Activated T-cell treated with anti-CD3 and anti-CD28 coated beads for 48 hours (primary cell): ENCODE measurements around the gene PEAK1.

Experiments used
- DNase-seq: peaks from one replicate; pipeline ENCODE4 v3.0.0-alpha.2; 2020; ENCODE audit warnings: low read depth

Gene PEAK1

GRCh38 chr15:77355321-77355720, 64.6 kb downstream of the PEAK1 start:
- no peak for DNase-seq

DNA sequence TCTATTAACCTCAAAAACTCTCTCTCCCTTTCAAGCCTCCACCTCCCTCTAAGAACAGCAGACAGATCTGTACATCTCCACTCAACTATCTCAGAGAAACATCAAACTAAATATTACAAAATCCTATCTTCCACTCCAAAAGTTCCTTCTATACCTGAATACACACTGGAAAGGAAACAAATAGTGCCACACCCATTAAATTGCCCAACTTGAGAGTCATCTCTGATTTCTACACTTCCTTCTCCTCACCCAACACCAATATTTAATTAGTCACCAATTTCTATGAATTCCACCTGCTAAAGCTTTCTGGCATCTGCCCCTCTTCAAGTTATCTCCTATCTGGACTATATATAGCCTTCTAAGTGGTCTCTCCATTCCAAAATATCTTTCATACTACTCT, 65.8 kb downstream of the PEAK1 start:
- DNase-seq, result no peak

- DNase-seq, result no peak
Measured at GRCh38 chr15:77352887-77353286, 67.0 kb downstream of the PEAK1 start.

DNA sequence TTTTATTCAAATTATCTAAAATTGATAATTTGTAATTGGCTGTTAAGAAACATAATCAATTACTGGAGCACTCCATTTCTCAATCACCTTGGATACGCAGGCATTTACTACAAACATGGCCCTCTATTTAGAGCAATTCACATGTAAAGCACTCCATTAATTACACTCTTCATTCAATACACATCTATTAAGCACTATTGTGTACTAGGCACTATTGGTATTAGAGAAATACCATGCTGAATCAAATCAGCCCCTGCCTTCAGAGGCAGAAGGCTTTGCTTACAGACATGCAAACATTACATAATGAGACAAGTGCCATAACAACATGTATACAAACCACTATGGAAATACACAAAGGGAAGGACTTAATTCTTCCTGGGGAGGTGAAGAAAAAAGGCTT, 69.1 kb downstream of the PEAK1 start:
- DNase-seq, result no peak

- DNase-seq, result no peak
Measured at GRCh38 chr15:77349666-77350065, 70.2 kb downstream of the PEAK1 start.

- DNase-seq, result no peak
Measured at GRCh38 chr15:77348511-77348910, 71.4 kb downstream of the PEAK1 start.

- DNase-seq, result no peak
Measured at GRCh38 chr15:77347197-77347596, 72.7 kb downstream of the PEAK1 start.

DNA sequence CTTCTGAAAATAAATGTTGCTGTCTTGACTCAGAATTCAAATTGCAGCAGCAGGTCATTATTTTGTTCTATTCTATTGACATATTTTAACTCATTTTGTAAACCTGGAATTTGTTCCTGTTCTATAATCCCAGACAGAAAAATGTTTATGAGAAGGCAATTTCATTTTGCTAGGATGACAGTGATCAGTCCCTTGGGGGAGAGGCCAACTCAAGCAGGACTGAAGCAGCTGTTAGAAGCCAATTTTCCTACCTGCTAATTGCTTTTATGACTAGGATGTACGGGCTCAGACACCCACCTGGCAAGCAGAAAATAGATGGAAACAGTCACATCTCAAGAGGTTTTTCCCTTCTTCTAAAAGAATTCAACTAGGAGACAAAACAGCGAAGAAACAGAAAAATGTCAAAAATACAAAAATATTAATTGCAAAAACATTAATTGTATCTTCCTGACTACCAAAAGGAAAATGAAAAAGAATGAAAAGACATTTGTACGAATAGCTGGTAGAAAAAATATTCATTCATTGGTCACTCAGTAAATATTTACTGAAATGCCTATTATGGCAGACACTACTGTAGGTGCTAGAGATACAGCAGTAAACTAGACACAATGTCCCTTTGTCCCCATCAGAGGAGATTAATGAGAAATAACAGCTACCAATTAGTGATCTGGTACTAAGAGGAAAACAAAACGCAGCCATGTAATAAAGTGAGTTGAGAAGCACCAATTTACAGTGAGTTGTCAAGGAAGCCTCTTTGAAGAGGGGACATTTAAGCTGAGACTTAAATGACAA, 73.5 kb downstream of the PEAK1 start:
- DNase-seq, result no peak

GRCh38 chr15:77342807-77343206, 77.1 kb downstream of the PEAK1 start:
- DNase-seq, result no peak

DNA sequence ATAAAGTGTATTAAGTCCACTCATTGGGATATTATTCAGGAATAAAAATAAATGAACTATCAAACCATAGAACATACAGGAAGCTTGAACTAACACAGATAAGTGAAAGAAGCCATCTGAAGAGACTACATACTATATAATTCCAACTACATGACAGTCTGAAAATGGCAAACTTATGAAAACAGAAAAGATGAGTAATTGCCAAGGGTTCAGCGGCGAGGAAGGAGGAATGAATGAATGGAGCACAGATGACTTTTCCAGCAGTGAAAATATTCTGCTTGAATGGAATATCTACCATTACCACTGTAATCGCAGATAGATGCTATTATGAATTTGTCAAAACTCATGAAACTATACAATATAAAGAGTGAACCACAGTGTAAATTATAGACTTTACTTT, 79.7 kb downstream of the PEAK1 start:
- DNase-seq, result no peak

DNA sequence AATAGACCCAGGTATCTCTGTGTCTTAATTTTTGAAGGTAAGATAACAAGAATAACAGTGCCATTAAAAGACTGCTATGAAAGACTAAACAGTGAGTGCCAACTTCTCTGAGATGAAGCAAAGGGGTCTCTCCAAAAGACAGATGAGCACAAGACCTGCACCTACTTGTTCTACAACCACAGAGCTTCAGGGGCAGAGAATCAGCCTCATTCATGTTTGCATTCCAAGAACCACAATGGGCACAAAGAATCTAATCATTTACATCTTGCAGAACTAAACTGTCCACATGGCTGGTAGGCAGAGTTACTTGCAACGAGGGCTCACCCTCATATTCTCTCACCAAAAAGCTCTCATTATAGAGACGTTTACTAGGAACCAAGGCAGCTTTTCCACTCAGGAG, 83.9 kb downstream of the PEAK1 start:
- no peak for DNase-seq

DNA sequence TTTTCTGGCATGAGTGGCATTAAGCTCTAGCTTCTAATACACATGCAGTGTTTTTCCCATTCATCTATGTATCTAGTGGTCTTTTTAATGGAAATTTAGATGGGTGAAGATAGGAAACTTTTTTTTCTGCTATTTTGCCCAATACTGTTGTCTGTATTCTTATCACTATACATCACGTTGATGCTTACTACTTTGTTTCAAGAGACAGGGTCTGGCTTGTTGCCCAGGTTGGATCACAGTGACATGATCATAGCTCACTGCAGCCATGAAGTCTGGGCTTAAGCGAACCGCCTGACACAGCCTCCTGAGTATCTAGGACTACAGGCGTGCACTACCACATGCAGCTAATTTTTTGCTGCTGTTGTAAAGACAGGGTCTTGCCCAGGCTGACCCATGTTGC, 84.6 kb downstream of the PEAK1 start:
- no peak for DNase-seq

DNA sequence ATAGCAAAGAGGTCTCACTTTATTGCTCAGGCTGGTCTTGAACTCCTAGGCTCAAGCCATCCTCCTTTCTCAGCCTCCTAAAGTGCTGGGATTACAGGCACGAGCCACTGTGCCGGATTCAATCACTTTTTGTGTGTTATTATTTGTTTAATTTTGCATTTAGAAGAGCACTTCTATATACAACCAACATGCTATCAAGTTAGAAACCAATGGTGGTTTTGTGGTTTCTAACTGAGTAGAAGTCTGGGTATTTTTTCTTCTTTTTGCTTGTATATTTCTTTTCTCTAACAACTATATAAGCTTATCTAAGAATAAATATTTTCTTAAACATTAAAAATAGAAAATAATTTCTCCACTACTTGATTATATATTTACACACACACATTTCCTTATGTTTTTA, 86.7 kb downstream of the PEAK1 start:
- no peak for DNase-seq

- no peak for DNase-seq
Measured at GRCh38 chr15:77329202-77329601, 90.7 kb downstream of the PEAK1 start.

GRCh38 chr15:77327844-77328529, 91.9 kb downstream of the PEAK1 start:
- no peak for DNase-seq

- DNase-seq, result no peak
Measured at GRCh38 chr15:77327168-77327567, 92.7 kb downstream of the PEAK1 start.

DNA sequence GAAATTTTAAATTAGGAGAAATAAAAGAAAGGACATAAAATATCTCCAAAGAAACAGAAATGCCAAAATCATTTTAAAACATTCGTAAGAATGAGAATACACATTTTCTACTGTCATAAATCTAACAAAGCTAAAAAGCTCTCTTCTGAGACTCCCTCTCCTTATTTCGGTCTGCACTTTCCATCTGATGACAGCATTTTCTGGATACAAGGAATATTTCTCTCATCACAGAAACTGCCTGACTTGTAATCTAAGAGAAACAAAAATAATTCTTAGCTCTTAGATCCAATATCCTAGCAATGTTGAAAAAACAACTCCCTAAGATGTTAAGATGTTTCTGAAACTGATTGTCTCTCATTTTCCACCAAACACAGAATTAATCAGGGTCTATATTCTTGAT, 93.5 kb downstream of the PEAK1 start:
- no peak for DNase-seq

DNA sequence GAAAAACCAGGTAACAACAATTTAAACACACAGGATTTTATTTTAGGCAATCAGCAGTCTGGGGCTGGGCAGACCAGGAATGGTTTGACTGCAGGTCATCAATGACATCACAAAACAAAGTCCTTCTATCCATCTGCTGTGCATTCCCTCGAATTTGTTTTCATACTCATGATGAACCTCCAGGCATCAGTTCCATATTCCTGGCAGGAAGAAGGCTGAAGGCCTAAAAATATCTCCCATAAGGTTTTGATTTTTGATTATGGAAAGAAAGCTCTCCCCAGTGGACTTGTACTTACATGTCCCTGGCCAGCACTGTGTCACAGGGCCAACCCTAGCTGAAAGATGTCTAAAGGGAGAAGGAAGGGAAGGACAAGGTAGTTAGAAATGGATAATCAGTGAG, 107.4 kb downstream of the PEAK1 start:
- DNase-seq, result no peak

DNA sequence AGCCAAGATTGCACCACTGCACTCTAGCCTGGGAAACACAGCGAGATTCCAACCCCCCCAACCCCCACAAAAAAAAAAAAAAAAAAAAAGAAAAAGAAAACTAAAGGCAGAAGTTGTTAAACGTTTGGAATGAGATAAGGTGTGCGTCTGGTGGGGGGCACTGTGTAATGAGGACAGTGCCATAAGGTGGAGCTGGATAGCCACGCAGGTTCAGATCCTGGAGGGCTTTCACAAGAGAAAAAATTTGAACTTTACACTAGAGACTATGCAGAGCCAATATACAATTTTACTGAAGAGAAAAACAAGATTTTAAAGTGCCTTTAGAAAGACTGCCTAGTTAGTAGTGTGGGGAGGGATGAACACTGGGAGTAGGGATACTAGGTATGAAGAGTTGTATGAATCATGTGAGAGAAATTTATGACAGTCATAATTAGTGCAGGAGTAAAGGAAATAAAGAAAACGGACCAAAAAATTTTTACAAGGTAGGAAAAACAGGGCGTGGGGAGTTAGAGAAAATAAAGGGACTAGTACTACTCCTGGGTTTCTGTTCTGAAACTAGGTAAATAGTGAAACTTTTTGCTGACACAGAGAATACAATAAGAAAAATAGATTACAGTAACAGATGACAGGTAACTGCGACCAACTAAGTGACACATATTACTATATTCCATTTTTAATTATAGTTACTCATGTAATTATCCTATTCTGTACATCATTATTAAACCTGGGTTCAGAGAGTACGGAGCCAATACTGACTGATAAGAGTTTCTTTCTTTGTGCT, 108.1 kb downstream of the PEAK1 start:
- no peak for DNase-seq

- no peak for DNase-seq
Measured at GRCh38 chr15:77311020-77311419, 108.9 kb downstream of the PEAK1 start.

DNA sequence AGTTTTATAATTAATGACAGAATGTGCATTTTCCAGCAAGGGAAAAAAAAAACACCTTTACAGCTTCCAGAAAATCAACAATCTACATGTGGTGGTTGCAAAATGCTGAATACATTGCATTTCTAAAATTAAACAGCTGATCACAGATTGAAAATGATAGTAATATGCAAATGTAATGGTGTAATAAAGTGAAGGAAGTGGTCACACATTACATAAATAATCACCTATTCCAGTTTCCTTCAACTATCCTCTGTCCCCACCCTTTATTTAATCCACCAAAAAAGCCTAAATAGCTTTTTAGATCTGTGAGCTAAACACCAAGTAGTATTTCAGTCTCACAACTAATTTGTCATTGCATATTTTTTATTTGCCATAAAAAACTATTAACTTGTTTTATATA, 110.5 kb downstream of the PEAK1 start:
- no peak for DNase-seq

DNA sequence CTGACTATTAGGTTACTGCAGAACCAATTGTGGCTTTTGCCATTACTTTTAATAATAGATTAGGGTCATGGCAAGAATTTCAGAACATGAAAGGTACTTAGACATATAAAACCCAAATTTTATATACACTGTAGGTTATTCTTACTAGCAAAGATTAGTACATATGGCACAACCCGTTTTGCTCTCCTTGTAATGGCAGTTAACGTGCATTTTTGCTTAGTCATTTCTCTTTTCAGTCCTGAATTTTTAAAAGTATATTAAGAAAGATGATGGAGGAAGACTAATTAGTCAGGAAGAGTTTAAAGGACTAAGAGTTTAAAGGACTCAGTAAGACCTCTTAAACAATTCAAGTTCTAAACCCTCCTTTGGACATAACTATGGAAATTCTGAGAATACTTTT, 114.0 kb downstream of the PEAK1 start:
- DNase-seq, result no peak

- no peak for DNase-seq
Measured at GRCh38 chr15:77296773-77297337, 123.0 kb downstream of the PEAK1 start.
